GM12864 (cell line): Measurements from ENCODE around the gene PPP1R36.

Source experiments
- DNase-seq: peaks from one replicate; pipeline ENCODE4 v3.0.0-alpha.2; 2011; ENCODE audit warnings: low read depth
- H3K4me3 ChIP-seq: 2 replicates; pipeline ENCODE4 v1.5.1; 2011; ENCODE audit warnings: mild to moderate bottlenecking, low read depth, low read length, control low read depth
- CTCF ChIP-seq: IDR thresholded peaks from 2 replicates; pipeline ENCODE4 v1.5.1; 2011; ENCODE audit warnings: low read depth, mild to moderate bottlenecking, moderate library complexity, low read length, control low read depth, inconsistent platforms; ENCODE audit errors: missing control alignments

The PPP1R36 gene

DNA sequence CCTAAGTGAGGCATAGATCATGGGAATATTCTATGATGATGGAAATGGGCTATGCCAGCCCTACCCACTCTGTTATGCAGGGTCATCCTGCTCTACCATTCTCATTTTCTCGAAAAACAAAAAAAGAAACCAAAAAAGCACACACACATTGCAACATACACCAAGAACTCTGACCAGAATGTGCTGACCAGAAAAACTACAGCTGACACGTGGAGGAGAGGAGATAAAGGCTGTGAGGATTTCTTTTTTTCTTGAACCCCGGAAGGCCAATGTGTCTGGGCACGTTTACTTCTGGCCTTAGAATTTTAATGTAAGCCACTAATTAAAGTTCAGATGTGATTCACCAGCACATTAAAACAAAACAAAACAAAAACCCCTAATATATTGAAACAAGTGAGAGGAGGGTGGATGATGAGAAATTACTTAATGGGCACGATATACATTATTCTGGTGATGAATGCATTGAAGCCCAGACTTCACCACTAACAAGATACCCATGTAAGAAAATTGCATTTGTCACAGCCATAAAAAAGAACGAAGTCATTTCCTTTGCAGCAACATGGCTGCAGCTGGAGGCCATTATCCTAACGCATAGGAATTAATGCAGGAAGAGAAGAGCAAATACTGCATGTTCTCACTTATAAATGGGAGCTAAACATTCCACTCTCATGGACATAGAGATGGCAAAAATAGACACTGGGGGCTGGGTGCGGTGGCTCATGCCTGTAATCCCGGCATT, 88.1 kb downstream of the PPP1R36 start:
- DNase-seq = no peak
- H3K4me3 ChIP-seq = no peak overlapping the region
- no peak for TF ChIP-seq CTCF

- DNase-seq = no peak
Measured at GRCh38 chr14:64638625-64639024, 88.9 kb downstream of the PPP1R36 start.

More at GRCh38 chr14:64638625-64639024, 88.9 kb downstream of the PPP1R36 start:
- H3K4me3 ChIP-seq = no peak overlapping the region
- TF ChIP-seq CTCF = no peak
